Ectodermal cell (in vitro differentiated cells): ENCODE results near the gene TNRC6A.

Experiments used
- H3K27ac ChIP-seq: 2 replicates; pipeline ENCODE4 v1.7.0; 2013; ENCODE audit warnings: mild to moderate bottlenecking, low read depth, low read length; ENCODE audit not compliant: insufficient read depth, poor library complexity, severe bottlenecking
- H3K27me3 ChIP-seq: 2 replicates; pipeline ENCODE4 v1.7.0; 2013; ENCODE audit warnings: mild to moderate bottlenecking, low read length; ENCODE audit not compliant: insufficient read depth, control insufficient read depth, poor library complexity, severe bottlenecking
- H3K36me3 ChIP-seq: one replicate; pipeline ENCODE4 v1.7.0; 2013; ENCODE audit warnings: low read length; ENCODE audit not compliant: control insufficient read depth, insufficient read depth
- H3K4me1 ChIP-seq: one replicate; pipeline ENCODE4 v1.7.0; 2013; ENCODE audit warnings: low read length; ENCODE audit not compliant: control insufficient read depth, insufficient read depth
- H3K4me3 ChIP-seq: 2 replicates; pipeline ENCODE4 v1.7.0; 2013; ENCODE audit warnings: low read depth, low read length, control low read depth; ENCODE audit not compliant: insufficient read depth
- H3K9me3 ChIP-seq: 2 replicates; pipeline ENCODE4 v1.7.0; 2013; ENCODE audit warnings: mild to moderate bottlenecking, low read length, moderate library complexity; ENCODE audit not compliant: control insufficient read depth
- WGBS, 2 experiments: methylation state at CpG; one replicate each; pipeline ENCODE4 v1.1.7; 2013; ENCODE audit warnings: missing lambda C conversion rate in 2 of 2; 5-methylcytosine and 5-hydroxymethylcytosine counted together

Gene TNRC6A

DNA sequence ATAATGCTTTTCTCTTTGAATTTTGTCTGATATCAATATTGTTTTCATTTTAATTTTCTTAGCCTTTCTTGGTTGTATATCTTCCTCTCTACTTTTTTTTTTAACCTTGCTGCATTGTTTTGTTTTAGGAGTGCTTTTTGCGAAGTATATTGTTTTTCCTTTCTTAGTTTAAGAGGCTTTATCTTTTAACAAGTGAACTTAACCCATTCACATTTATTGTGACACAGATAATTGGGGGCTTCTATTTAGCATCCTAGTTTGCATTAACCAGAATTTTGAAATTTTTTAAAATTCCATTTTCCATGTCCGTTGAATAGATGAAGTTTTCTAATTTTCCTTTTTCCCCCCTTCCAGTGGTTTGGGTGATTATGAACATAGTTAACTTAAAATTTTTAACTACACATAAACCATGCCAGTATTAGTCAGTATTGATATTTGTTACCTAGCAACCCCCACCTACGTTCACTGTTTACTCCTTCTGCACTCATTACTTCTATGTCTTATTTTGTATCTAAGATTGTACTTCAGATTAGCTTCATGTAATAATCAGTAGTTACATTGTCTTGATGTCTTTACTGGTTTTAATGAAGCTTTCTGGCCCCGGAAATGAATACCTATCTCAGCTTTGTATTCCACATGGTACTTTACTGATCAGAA is 44.4 kb downstream of the TNRC6A start:
- 95 to 100% methylated on average over 1 to 3 of the region's 4 CpGs for WGBS, 2 experiments

DNA sequence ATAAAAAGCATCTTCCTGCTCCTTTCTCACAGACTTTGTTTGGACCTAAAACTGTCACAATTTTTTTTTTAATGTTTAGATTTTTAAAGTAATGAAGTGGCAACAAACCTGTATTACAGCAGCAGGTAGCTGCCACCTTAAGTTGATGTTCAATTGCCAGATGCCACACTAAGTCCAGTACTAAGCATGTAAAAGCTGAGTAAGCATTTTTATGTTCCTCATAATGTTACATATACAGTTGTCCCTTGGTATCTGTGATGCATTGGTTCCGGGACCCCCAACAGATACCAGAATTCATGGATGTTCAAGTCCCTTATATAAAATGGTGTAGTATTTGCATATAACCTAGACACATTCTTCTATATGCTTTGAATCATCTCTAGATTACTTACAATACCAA is 45.1 kb downstream of the TNRC6A start:
- no peak overlapping the region for H3K4me3 ChIP-seq
- no peak overlapping the region for H3K27ac ChIP-seq
- no CpG with 5 or more reads among the region's 1 CpG for WGBS, 2 experiments
- H3K4me1 ChIP-seq, result no peaks in the 10 kb centered on the region
- H3K27me3 ChIP-seq, result no peaks in the 10 kb centered on the region
- no peaks in the 10 kb centered on the region for H3K9me3 ChIP-seq
- H3K36me3 ChIP-seq, result peaks cover 24% of the 10 kb centered on the region

More for the DNA sequence above, 44.4 kb downstream of the TNRC6A start:
- Histone ChIP-seq H3K27me3 (no peaks in the 10 kb centered on the region), H3K36me3 (peaks cover 19% of the 10 kb centered on the region), H3K4me1 (no peaks in the 10 kb centered on the region), H3K9me3 (no peaks in the 10 kb centered on the region), H3K27ac (no peak overlapping the region), H3K4me3 (no peak overlapping the region)

DNA sequence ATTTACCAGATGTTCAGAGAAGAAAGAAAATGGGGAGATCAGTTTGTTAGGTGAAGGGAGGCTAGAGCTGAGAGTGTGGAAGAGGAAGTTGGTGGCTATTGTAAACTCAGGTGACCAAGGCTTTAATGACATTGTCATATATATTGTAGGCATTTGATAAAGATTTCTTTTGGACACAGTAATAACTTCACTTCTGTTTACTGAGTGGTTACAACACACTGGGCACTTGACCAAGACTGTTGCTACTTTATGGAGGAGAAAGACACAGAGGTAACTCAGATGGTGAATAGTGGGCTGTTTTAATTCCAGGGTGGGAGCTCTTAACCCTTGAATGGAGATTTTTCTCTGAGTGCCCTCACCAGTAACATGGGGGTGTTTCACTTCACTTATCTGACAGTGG is 46.0 kb downstream of the TNRC6A start:
- Histone ChIP-seq H3K27ac (no peak overlapping the region), H3K36me3 (peaks cover 26% of the 10 kb centered on the region), H3K4me3 (no peak overlapping the region), H3K4me1 (no peaks in the 10 kb centered on the region), H3K9me3 (no peaks in the 10 kb centered on the region), H3K27me3 (no peaks in the 10 kb centered on the region)

DNA sequence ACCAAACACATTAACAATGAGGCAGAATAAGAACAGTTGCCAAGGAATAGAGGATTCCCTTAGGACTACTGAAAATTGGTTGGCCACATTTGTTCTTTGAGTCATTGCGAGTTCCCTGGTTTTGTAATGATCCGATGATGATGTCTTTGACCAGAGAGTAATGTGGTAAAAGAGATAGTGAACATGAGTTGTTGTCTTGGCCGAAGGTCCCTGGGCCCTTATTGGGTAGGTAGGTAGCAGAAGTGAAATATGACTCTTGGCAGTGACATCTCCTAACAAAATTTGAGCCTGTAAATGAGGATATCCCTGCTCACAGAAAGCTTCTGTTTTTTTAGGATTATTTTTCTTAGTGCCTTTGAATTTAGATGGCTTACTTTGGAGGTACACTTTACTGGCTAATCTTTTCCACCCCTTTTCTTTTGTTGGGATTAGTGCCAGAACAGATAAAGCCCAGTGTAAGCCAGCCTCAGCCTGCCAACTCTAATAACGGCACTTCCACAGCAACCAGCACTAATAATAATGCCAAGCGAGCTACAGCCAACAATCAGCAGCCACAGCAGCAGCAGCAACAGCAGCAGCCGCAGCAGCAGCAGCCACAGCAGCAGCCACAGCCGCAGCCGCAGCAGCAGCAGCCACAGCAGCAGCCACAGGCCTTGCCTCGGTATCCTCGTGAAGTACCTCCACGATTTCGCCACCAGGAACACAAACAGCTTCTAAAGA is 47.2 kb downstream of the TNRC6A start:
- Histone ChIP-seq H3K27ac (no peak overlapping the region), H3K27me3 (no peaks in the 10 kb centered on the region), H3K4me1 (no peaks in the 10 kb centered on the region), H3K36me3 (peaks cover 30% of the 10 kb centered on the region), H3K9me3 (no peaks in the 10 kb centered on the region), H3K4me3 (no peak overlapping the region)
- 94 to 95% methylated on average over 12 of the region's 12 CpGs for WGBS, 2 experiments

DNA sequence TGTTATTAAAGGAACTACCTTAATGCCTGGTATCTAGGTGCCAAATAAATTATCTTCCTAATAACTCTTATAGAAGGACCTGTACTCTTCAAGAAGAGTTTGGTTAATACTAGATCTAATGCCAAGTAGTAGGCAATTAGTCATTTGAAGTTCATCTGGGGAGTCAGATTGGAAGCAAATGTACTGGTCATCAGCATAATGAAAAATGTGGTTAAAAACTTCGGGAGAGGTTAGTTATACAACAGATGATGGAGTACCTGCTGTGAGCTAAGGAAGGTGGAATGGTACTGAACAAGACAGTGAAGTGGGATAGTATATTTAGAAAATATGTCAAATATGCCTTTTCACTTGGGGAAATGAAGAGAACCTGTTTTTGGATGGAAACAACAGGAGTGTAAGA is 49.2 kb downstream of the TNRC6A start:
- H3K36me3 ChIP-seq, result peaks cover 38% of the 10 kb centered on the region
- no peak overlapping the region for H3K4me3 ChIP-seq
- H3K4me1 ChIP-seq, result no peaks in the 10 kb centered on the region
- no peak overlapping the region for H3K27ac ChIP-seq
- WGBS, 2 experiments, result 89% methylated on average over 1 of the region's 1 CpG
- H3K27me3 ChIP-seq, result no peaks in the 10 kb centered on the region
- no peaks in the 10 kb centered on the region for H3K9me3 ChIP-seq

DNA sequence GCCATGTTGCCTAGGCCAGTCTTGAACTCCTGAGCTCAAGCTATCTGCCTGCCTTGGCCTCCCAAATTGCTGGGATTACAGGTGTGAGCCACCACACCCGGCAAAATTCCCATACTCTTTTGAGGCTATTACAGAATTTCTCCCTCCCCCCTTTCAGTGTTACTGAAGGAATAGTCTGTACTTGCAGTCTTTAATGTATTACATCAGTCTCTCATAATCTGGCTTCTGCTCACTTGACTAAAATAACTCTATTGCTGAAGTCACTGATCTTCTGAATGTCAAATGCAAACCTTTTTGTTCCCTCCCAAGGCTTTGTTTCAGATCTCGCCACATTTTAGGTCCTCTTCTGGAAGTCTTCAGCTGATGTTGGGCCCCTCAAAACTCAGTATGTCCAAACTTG is 51.8 kb downstream of the TNRC6A start:
- Histone ChIP-seq H3K27me3 (no peaks in the 10 kb centered on the region), H3K36me3 (peaks cover 38% of the 10 kb centered on the region), H3K4me1 (no peaks in the 10 kb centered on the region), H3K4me3 (no peak overlapping the region), H3K27ac (no peak overlapping the region), H3K9me3 (no peaks in the 10 kb centered on the region)
- 93 to 95% methylated on average over 2 of the region's 2 CpGs for WGBS, 2 experiments

DNA sequence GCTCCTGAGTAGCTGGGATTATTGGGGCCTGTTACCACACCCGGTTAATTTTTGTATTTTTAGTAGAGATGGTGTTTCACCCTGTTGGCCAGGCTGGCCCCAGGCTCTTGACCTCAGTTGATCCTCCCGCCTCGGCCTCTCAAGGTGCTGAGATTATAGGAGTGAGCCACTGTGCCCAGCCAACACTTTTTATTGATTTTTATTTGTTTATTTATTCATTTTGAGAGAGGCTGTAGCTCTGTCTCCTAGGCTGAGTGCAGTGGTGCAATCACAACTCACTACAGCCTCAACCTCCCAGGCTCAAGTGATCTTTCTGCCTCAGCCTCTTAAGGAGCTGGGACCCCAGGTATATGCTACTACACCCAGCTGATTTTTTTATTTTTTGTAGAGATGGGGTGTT is 54.7 kb downstream of the TNRC6A start:
- WGBS, 2 experiments, result 90 to 92% methylated on average over 3 of the region's 3 CpGs

DNA sequence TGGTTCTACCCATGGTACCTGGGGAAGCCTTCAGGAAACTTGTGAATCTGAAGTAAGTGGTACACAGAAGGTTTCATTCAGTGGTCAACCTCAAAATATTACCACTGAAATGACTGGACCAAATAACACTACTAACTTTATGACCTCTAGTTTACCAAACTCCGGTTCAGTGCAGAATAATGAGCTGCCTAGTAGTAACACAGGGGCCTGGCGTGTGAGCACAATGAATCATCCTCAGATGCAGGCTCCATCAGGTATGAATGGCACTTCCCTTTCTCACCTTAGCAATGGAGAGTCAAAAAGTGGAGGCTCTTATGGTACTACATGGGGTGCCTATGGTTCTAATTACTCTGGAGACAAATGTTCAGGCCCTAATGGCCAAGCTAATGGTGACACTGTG is 60.4 kb downstream of the TNRC6A start:
- H3K4me3 ChIP-seq, result no peak overlapping the region
- H3K27ac ChIP-seq, result no peak overlapping the region
- H3K9me3 ChIP-seq, result no peaks in the 10 kb centered on the region
- H3K36me3 ChIP-seq, result peaks cover 31% of the 10 kb centered on the region
- H3K27me3 ChIP-seq, result no peaks in the 10 kb centered on the region
- no peaks in the 10 kb centered on the region for H3K4me1 ChIP-seq
- WGBS, 2 experiments, result 94 to 95% methylated on average over 2 of the region's 2 CpGs

More for the DNA sequence above, 54.7 kb downstream of the TNRC6A start:
- Histone ChIP-seq H3K9me3 (no peaks in the 10 kb centered on the region), H3K4me1 (no peaks in the 10 kb centered on the region), H3K4me3 (no peak overlapping the region), H3K27me3 (no peaks in the 10 kb centered on the region), H3K27ac (no peak overlapping the region), H3K36me3 (peaks cover 25% of the 10 kb centered on the region)

DNA sequence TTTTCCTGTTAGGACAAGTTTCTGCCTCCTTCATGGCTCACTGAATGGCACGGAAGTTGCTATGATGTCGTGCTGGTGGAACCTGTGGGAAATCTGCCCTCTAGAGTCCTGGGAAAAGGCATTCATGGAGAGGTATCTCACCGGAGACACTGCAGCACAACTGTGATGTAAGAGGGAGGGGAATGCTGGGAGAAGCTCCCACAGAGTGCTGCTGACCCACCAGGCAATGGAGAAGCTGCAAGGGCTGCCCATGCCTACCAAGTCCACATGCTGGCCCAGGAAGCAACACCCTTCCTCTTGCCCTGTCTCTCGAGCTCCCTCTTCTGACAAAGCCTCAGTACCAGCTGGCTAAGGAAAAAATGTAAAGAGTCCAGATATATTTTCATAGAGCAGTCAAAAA is 71.1 kb downstream of the TNRC6A start:
- no peaks in the 10 kb centered on the region for H3K9me3 ChIP-seq
- 96 to 97% methylated on average over 4 of the region's 4 CpGs for WGBS, 2 experiments
- no peak overlapping the region for H3K27ac ChIP-seq
- peaks cover 70% of the 10 kb centered on the region for H3K36me3 ChIP-seq
- H3K4me3 ChIP-seq, result no peak overlapping the region
- no peaks in the 10 kb centered on the region for H3K27me3 ChIP-seq
- H3K4me1 ChIP-seq, result no peaks in the 10 kb centered on the region

DNA sequence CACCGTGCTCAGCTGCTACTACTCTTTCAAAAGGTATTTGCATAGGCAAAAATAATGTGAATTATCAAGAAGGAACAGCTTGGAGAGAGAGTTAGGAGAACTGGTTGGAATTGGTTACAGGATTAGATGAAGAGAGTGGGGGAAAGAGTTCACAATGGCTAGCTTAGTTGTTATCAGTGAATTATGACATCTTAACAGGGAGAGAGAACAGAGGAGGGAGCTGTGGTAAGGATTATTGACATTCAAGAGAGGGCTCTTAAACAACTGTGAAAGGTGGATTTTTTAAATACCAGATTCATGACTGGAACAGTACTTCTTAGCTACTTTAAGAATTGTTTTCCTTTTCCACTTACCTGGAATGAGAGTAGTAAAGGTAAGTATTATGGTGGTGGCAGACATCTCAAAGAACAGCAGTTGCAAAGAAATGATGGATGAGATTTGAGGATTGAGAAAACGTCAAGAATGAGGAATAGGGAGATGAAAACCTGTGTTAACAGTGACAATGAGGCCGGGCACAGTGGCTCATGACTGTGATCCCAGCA is 72.4 kb downstream of the TNRC6A start:
- Histone ChIP-seq H3K36me3 (peaks cover 82% of the 10 kb centered on the region), H3K4me1 (no peaks in the 10 kb centered on the region), H3K9me3 (no peaks in the 10 kb centered on the region), H3K27ac (no peak overlapping the region), H3K27me3 (no peaks in the 10 kb centered on the region), H3K4me3 (no peak overlapping the region)
- WGBS, 2 experiments, result 91 to 92% methylated on average over 3 of the region's 3 CpGs
